ENCODE data around the gene OPCML.

The OPCML gene

DNA sequence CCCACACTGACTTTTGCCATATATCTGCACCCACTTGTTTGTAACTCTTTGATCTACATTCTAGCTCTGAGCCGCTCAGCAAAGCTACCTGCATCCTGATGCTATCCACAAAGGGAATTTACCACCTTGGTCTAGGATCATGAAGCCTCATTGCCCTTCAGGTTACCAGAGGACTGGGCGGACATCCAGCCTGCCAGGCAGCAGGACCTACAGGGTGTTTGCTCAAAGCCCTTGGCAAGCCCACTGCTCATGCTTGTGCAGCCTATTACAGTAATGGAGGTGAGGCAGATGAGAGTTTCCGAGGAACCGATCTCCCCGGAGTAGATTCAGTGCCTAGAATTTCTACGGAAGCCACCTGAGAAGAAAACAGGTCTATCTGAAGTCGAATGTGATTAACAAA is 417.2 kb downstream of the OPCML start:
- no peak for DNase-seq

DNA sequence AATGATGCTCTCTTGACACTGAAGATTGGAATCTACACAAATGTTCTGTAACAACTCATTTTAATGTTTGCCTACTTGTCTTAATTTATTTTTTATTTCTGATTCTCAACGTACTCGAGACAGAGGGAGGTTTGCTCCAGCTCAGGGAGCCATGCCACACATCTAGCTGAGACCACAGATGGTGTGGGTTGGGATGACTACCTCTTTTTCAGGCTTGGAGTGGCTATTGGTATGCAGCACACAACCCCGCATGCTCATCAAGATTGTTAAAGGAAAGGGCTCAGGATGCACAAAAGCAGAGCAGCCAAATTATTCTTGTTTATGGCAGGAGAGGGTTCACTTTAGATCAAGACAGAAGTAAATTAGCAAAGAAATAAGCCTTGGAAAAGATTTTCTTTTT is 424.5 kb downstream of the OPCML start:
- no peak for DNase-seq

DNA sequence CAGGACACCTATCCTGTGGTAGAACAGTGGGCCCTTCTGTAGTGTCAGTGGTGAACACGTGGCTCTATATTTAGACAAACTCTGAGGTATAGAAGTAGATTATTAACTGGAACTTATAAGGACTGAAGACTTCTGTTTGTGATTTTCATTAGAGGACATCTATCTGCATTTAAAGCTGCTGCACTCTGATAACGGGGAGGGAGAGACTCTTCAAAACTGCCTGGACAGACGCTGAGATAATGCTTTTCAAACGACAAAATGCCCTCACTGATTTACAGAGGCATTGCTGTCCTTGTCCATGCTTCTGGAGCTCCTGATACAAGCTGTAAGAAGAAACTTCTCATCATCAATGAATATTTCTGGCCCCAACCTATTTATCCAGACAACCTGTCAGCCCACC is 425.2 kb downstream of the OPCML start:
- no peak for DNase-seq

DNA sequence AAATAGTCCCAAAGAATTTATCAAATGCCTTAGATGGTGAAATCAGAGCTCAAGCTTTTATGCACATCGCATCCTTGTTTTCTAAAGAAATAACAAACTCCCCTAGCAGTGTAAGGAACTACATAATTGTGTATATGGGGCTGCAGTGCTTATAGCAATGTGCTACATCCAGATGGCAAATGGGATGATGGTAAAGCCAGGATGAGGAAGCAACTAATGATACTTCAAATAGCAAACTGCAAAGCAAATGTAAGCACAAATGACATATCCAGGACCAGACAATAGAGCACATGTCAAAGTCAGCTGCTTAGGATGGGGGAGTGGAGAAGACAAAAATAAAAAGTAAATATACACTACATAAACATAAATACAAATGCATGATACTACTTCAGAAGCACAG is 425.9 kb downstream of the OPCML start:
- no peak for DNase-seq

DNA sequence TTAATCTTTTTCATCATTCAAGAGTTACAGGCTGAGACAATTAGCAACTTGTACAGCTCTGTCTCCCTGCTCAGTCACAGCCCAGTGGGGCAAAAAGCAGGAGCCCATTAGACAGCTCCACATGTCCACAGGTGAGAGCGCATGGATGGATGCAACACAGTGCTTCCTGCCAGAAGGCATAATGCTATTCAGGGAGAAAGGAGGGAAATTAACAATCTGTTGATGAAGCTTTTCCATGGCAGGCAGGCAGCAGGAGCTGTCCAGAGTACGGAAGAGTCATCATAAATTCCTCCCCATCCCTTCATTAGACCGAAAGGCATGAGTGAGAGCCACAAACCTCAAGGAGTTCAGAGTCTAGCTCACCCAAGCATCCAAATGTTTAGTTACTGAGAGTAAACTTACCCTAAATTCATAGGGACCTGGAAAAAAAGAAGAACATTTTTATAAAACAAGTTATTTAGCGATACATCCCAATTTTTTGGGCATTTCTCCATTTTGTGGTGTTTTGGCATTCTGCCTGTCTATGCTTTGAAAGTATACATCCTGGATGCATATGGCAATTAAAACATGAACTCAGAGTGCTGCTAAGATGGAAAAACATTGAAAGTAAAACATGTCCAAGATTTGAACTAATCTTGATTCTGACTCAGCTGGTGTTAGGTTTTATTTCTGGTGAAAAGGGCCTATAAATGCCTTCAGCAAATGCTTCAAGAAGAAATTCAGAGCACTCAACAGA is 428.1 kb downstream of the OPCML start:
- no peak for DNase-seq

DNA sequence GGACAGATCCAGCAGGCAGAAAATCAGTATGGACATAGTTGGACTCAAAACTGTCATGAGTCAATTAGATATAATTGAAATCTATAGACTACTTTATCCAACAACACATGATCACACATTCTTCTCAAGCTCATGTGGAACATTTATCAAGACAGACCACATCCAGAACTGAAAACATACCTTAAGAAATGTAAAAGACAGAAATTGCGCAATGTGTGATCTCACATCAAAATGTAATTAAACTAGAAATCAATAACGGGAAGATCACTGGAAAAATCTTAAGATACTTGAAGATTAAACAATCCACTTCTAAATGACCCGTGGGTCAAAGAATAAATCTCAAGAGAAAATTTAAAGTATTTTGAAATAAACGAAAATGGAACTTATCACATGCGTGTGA is 435.3 kb downstream of the OPCML start:
- no peak for DNase-seq

DNA sequence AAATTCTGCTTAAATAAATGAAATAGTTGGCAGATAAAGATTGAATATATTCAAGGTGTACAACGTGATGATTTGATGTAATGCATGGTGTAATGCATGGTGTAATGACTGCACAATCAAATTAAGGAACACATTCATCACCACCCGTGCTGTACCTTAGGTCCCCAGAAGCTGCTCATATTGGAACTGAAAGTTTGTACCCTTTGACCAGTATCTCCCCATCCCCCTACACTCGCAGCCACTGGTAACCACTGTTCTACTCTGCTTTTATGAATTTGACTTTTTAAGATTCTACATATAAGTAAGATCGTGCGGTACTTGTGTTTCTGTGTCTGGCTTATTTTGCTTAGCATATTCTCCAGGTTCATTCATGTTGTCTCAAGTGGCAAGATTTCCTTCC is 445.8 kb downstream of the OPCML start:
- no peak for DNase-seq

DNA sequence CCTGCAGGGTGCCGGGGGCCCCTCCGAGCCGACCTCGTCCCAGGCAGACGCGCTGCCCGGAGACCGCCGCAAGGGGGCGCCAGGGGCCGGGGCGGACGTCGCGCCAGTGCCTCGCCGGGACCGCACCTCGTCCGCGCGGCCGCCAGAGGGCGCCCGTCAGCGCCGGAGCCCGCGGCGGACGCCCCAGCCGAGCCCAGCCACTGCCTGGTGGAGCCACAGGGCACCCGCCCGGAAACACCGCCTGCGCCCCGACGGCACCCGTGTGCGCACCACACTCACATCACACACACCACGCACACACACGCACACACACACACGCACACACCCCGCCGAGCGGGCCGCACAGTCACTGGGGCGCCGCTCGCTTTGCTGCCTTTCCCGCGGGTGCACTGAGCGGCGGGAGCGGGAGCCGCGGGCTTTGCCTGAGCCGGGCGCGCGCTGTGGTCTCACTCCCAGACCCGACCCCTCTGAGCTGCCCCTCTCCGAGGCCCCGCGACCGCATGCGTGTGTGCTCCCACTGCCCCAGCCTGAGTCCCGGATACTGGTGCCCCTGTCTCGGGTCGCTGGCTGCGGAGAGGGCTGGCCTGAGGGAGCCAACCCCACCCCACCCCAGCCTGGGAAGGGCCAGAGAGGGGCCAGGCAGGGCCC is 449.3 kb downstream of the OPCML start:
- peak; percentile 44 for DNase-seq

DNA sequence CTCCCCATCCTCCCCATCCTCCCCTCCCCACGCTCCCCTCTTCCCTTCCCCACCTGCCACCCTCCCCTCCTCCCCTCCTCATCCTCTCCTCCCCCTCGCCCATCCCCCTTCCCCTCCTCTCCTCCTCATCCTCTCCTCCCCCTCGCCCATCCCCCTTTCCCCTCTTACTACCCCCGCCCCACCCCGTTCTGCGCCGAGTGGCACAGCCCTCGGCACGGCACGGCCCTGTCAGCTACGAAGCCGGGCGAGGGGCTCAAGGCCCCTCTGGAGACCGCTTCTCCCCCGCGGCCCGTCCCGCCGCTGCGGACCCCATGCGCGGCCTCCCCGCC is 449.9 kb downstream of the OPCML start:
- no peak for DNase-seq

DNA sequence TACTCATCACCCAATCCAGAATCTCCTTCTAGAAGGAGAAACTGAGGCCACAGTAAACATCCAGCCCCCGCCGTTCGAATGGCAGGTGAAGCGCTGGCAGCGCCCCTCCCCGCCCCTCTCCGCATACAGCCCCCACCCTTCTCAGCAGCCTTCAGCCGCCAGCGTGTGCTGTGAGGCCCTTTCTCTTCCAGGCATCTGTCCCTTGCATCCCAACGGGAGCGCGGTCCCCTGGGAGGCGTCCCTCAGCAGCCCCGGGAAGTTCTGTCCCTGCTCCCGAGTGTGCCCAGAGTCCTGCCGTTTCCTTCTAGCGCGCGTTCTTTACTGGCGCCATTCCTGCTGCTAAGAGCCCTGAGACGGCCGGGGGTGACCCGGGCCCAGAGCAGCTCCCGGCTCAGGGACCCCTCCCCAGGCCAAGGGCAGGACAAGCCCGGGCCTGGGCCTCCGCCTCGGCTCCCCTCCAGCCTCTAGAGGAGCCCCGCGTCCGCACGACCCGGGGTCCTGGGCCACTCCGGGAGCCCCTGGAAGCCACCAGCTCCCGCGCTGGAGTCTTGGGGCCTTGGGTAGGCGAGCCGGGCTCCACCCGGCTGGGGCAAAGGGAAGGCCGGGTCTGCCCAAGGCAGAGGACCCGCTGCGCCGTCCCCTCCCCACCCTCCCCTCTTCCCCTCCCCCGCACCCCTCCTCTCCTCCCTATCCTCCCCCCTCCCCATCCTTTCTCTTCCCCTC is 450.4 kb downstream of the OPCML start:
- no peak for DNase-seq

DNA sequence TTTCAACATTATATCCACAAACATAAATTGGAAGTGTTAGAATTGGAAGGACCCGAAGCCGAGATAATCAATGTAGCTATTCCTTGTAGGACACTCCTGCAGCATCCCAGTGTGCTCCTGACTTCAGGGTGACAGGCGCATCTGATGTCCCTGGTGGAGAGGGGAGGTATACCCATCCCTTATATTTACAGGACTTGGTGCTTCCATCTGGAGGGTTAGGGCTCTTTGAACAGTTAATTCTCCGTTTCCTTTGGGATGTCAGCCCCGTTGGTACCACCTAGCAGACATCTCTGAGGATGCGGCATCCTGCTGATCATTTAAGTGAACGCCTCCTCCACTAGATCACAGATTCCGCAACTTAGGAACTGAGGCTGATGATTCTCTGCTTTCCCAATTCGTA is 451.3 kb downstream of the OPCML start:
- no peak for DNase-seq

DNA sequence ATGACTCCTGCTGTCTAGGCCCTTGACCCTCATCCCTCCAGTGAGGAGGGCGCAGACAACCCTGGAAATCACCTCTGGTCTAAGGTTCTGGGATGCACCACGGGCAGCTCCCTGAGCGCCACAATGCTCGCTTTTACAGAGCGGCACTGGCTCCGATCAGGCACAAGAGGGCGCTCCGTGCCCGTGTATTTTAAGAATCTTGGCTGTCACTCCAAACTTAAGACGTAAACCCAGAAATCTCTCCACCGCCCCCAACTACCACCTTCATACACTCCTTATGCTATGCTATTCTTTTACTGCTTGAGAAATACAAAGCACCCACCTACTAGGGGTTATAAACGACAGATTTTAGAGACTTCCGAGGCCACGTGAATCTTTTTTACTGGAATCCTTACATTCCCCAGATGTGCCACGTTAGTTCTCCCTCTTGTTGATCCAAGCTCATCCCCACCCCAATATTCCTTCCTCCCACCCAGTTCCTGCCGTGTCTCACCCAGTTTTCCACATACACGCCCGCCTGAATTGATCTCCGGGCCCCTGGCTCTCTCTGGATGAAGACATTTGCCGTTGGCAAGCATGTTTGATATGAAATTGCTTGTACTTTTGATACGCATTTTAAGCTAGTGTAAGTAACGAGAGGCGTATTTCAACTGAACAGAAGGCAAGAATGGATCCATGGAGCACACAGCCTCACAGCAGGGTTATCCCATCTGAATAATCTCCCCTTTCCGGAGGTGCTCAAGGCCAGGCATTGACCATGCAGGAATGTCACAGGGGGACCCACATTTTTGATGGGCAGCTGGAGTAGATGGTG is 453.5 kb downstream of the OPCML start:
- peak; percentile 33 for DNase-seq

DNA sequence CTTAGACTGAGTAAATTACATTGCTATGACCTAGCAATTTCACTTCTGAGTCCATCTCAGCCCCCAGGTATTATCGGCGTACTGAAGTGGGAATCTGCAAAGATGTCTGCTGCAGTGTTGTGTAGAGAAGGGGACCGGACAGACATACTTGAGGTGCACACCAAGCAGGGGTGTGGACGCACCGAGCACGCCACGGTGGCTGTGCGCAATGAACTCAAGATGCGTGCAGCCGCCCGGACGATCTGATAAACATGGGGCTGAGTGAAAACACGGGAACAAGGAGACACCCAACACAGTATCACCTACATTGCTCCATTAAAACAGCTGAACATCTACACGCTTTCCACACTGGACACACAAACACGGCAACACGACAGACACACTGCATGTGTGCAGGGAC is 454.3 kb downstream of the OPCML start:
- DNase-seq, result no peak

DNA sequence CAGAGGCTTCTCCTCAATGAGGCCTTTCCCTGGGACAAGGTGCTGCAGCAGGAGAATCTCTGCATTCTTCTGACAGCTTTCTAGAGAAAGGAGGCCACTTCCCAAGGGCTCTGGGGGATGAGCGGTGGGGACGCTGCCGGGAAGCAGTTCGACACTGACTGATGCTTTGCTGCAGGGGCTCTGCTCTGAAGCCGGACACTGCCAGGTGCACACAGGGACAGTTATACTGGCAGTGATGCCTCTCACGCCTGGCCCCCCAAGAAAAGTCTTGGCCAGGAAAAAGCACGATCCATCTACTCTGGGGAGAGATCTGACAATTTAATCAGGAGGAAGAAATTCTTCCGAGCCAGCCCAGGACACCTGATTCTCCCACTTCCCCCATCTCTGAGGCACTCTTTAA is 456.9 kb downstream of the OPCML start:
- no peak for DNase-seq

DNA sequence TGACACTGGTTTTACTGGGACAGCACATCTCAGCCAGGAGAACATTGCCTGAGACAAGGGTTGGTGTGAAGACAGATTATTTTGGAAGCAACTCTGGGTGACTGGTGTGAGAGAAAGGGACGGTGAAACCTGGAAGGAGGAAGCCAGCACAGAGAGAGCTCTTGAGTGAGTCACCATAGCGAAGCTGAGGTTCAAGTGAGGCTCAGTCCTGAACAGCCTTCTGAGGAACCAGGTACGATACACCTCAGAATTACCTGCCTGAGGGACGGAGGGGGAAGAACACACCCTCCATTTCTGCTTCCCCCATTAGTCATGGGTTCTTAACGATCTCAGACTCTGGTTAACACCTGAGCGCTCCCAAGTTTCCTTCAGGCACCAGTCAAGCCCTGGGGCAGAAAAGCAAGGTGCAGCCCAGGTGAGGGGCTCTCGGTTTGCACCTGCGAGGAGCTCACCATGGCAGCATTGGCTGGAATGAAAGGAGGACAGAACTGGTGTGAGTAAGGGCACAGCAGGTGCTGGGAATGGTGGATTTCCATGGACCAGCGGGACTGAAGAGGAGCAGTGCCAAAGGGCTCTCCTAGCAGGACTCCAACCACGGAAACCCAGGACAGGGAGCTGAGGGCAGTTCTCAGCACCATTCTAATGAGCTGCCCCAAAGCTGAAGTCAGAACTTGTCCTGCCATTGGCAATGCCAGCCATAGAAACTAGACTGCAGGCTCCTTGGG is 459.3 kb downstream of the OPCML start:
- DNase-seq, result no peak

DNA sequence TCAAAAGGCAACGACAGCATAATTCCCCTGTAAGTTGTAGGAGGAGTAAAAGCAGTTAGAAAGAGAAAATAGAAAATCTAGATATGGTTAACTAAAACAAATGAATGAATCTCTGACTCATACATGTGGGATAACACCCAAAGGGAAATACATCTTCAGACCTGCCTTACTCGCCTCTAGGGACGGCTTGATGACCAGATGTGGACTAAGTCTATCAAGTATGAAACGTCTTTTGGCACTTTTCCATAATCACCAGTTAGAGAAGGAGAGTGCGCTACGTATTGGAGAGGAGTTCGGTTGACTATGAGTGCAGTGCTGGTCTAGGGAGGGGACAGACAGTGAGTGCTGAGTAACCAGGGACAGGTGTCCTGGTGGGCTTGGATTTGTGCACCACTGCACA is 459.9 kb downstream of the OPCML start:
- no peak for DNase-seq

DNA sequence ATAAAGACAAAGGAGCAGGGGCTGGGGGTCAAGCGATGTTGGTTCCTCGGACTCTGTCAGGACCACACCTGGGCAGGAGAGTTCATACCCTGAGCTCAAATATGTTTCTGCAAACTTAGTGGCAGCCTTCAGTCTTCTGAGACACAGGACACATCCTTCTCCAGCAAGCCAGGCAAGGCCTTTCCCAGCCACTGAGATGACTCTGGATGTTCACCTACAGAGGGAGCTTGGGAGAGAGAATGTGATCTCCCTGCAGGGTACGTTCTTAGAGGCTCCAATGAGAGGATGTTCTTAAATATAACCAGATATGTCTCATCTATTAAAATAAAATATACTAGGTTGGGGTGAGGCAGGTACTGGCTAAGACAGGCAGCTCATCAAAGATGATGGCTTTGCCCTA is 461.5 kb downstream of the OPCML start:
- DNase-seq, result no peak

DNA sequence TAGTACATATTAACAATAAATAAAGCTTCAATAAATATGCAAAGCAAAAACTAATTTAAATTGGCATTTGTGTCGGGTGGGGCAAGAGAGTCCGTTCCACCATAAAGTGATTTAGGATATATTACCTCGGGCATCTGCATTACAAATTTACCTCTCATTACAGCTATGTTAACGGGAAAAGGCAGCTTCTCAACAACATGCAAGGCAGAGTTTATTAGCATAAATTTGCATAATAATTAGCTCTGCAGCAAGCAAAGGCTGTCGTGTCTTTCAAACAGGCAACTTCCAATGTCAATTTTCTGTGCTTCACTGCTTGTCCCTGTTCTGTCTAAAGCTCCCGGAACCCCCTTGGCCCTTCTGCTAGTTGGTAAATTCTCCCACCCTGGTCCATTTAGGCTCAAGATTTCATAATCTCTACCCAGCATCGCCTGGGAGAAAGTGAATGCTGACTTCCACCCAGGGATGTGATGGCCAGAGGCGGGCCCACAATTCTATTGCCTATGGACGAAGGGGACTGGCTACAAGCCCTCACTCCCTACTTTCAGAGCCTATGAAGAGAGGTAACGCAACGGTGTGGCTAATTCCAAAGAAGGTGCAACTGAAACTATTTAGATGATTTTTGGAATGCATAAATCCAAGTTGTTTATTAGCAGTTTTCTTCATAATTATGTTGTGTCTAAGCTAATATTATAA is 462.1 kb downstream of the OPCML start:
- no peak for DNase-seq

DNA sequence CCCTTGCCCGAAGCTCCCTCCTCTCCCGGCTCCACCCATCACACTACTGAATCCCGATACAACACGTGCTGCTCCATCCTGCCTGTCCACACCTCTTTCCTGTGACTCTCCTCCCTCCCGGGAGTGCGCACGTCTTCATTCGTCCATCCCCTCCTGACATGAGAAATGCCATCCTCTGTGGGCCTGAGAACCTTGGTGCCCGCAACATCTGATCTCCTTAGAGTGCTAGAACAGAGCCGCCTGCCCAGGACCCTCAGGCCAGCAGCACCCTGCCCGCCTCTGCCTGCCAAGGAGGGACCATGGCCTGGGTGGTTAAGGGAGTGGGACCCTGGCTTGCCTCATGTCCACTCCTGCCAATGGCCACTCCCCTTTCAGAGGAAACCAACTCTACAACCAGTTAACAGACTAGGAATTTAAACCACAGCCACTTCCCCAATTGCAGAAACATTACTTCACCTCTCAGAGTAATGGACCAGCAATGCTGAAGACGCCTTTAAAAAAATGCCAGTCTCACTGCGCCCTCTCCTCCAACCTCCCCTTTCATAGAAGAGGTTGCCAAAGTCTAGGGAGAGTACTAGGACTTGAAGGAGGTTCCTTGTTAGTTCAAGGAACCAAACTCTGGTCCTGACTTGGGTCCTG is 466.3 kb downstream of the OPCML start:
- no peak for DNase-seq

DNA sequence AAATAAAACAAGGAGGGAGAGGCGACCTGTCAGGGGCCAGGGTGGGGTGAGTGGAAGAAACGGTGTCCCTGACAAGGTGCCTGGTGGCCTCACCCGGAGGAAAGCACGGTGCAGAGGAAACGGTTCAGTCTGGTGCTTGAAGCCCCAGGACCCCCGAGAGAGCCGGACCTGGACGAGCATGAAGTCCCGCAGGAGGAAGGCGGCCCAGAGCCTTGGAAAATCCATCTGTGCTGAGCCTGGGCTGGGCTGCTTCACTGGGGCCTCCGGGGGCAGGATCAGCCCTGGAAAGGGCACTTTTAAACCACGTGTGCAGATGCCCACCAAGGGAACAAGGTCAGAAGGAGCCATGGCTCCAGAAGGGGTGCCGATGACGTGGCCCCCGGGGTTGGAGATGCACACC is 467.3 kb downstream of the OPCML start:
- DNase-seq, result no peak

DNA sequence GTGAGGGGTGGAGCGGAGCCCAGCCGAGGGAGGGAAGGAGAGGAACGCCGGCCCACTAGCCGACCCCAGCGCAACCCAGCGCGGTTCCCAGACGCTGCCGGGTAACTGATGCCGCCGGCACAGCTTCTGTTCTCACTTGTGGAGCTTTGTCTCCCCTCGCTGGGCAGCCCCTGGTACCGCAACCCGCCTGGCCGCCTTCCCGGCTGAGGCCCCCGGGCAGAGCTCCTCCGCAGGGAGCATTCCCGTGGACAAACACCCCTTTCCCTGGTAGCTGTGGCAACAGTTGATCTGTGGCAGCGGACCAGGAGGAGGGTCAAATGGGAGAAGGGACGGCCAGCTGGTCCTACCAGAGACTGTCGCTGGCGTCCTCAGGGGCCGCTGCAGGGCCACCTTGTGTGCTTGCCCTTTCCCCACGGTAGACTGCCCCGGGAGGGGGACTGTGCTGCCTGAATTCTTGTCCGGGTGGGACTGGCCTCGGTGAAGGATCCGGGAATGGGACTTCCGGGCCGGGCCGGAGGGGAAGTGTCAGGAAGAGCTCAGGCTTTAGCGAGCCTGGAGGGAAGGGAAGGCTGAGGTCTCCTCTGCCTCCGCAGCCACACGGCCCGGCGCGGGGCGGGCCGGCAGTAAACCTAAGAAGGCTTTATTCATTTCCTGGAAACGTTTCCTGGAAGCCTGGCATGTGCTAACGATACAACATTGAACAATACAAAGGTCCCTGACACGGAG is 468.0 kb downstream of the OPCML start:
- peak; percentile 73 for DNase-seq
